WTC11 (cell line): Measurements from ENCODE around the gene TAF4.

Source experiments
- ELF4 ChIP-seq: sonication (generic); formaldehyde crosslinking; IDR thresholded peaks from 2 replicates; pipeline ENCODE4 v1.8.1; 2022; ENCODE audit warnings: low read depth, mild to moderate bottlenecking, moderate library complexity, missing genetic modification reagents
- ESRRA ChIP-seq: sonication (generic); formaldehyde crosslinking; IDR thresholded peaks from 2 replicates; pipeline ENCODE4 v1.8.1; 2022; ENCODE audit warnings: mild to moderate bottlenecking, missing genetic modification reagents, borderline replicate concordance
- HMGA2 ChIP-seq: fragments of 250-450 bp; sonication (Bioruptor Pico); IDR thresholded peaks from 2 replicates; pipeline ENCODE4 v1.4.0; 2021; ENCODE audit warnings: mild to moderate bottlenecking, moderate library complexity
- JAZF1 ChIP-seq: fragments of 250-450 bp; sonication (Bioruptor Pico); IDR thresholded peaks from 2 replicates; pipeline ENCODE4 v1.9.0; 2021; ENCODE audit warnings: moderate library complexity, mild to moderate bottlenecking, inconsistent platforms
- JUN ChIP-seq: sonication (generic); formaldehyde crosslinking; IDR thresholded peaks from 2 replicates; pipeline ENCODE4 v1.8.0; 2023; ENCODE audit warnings: mild to moderate bottlenecking, missing genetic modification reagents
- MXD4 ChIP-seq: fragments of 250-450 bp; sonication (Bioruptor Pico); IDR thresholded peaks from 2 replicates; pipeline ENCODE4 v1.8.0; 2021; ENCODE audit warnings: mild to moderate bottlenecking, moderate library complexity, borderline replicate concordance
- RELA ChIP-seq: sonication (generic); formaldehyde crosslinking; IDR thresholded peaks from 2 replicates; pipeline ENCODE4 v1.8.1; 2022; ENCODE audit warnings: missing genetic modification reagents, mild to moderate bottlenecking, borderline replicate concordance
- SMAD4 ChIP-seq: sonication (generic); formaldehyde crosslinking; IDR thresholded peaks from 2 replicates; pipeline ENCODE4 v1.8.0; 2022; ENCODE audit warnings: mild to moderate bottlenecking, missing genetic modification reagents
- TF ChIP-seq, protein P1 (sequence below): fragments of 200-600 bp; IDR thresholded peaks from 2 replicates; pipeline ENCODE4 v1.8.0; 2022; ENCODE audit warnings: antibody characterized with exemption
- TF ChIP-seq, protein P2 (sequence below): sonication (generic); formaldehyde crosslinking; IDR thresholded peaks from 2 replicates; pipeline ENCODE4 v1.8.1; 2023; ENCODE audit warnings: mild to moderate bottlenecking, missing genetic modification reagents, moderate library complexity
- TF ChIP-seq, protein P3 (sequence below): sonication (generic); formaldehyde crosslinking; IDR thresholded peaks from 2 replicates; pipeline ENCODE4 v1.8.0; 2022; ENCODE audit warnings: mild to moderate bottlenecking, missing genetic modification reagents
- TF ChIP-seq, protein P4 (sequence below): fragments of 250-450 bp; sonication (Bioruptor Pico); conservative IDR thresholded peaks from 2 replicates; pipeline ENCODE4 v1.9.0; 2021; ENCODE audit warnings: mild to moderate bottlenecking

DNA sequence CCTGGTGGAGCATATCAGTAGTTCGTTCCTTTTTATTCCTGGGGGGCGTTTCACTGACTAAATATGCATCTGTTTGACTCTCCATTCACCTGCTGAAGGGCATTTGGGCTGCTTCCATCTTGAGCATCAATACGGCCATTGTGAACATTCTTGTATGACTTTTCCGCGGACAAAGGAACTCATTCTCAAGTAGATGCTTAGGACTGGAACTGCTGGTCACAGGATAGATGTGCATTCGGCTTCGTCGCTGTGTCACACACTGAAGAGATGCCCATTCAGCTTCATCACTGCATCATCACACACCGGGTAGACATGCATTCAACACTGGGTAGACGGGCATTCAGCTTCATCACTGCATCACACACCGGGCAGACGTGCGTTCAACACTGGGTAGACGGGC lies 95.3 kb downstream of the TAF4 start:
- TF ChIP-seq, protein P1, sequence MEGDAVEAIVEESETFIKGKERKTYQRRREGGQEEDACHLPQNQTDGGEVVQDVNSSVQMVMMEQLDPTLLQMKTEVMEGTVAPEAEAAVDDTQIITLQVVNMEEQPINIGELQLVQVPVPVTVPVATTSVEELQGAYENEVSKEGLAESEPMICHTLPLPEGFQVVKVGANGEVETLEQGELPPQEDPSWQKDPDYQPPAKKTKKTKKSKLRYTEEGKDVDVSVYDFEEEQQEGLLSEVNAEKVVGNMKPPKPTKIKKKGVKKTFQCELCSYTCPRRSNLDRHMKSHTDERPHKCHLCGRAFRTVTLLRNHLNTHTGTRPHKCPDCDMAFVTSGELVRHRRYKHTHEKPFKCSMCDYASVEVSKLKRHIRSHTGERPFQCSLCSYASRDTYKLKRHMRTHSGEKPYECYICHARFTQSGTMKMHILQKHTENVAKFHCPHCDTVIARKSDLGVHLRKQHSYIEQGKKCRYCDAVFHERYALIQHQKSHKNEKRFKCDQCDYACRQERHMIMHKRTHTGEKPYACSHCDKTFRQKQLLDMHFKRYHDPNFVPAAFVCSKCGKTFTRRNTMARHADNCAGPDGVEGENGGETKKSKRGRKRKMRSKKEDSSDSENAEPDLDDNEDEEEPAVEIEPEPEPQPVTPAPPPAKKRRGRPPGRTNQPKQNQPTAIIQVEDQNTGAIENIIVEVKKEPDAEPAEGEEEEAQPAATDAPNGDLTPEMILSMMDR, result no peak
- no peak for TF ChIP-seq SMAD4
- TF ChIP-seq, protein P2, sequence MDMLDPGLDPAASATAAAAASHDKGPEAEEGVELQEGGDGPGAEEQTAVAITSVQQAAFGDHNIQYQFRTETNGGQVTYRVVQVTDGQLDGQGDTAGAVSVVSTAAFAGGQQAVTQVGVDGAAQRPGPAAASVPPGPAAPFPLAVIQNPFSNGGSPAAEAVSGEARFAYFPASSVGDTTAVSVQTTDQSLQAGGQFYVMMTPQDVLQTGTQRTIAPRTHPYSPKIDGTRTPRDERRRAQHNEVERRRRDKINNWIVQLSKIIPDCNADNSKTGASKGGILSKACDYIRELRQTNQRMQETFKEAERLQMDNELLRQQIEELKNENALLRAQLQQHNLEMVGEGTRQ (CRISPR knock-in tag), result no peak
- TF ChIP-seq MXD4 (CRISPR knock-in tag), result no peak
- TF ChIP-seq RELA, result no peak
- TF ChIP-seq HMGA2 (CRISPR knock-in tag), result no peak
- no peak for TF ChIP-seq ELF4 (CRISPR knock-in tag)
- TF ChIP-seq, protein P3, sequence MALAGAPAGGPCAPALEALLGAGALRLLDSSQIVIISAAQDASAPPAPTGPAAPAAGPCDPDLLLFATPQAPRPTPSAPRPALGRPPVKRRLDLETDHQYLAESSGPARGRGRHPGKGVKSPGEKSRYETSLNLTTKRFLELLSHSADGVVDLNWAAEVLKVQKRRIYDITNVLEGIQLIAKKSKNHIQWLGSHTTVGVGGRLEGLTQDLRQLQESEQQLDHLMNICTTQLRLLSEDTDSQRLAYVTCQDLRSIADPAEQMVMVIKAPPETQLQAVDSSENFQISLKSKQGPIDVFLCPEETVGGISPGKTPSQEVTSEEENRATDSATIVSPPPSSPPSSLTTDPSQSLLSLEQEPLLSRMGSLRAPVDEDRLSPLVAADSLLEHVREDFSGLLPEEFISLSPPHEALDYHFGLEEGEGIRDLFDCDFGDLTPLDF (CRISPR knock-in tag), result no peak
- no peak for TF ChIP-seq ESRRA (CRISPR knock-in tag)
- TF ChIP-seq JAZF1, result no peak
- TF ChIP-seq, protein P4, sequence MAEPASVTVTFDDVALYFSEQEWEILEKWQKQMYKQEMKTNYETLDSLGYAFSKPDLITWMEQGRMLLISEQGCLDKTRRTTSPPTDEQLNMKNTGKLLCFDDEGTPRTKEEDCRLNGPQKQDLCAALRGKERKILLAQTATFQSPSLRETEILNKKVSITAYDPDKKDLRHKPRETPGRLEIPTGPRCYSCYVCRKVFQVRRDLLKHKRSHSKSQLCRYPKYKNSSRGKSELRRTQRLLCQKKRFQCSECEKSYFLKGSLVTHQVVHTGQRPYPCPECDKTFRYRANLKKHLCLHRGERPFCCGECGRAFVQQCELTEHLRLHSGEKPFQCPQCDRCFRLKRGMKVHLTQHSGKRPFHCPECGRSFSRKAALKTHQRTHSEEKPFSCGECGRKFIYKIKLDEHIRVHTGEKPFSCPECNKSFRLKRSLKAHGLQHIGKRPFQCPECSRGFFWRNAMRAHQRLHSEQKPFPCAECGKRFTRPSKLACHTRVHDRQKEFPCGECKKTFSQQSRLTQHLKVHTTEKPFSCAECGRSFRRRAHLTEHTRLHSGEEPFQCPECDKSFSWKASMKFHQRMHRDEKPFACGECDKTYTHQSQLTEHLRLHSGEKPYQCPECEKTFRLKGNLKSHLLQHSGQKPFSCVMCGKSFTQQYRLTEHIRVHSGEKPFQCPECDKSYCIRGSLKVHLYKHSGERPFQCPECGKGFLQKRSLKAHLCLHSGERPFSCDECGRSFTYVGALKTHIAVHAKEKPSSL (CRISPR knock-in tag), result no peak
- TF ChIP-seq JUN (CRISPR knock-in tag), result no peak
